DMS153 (cell line): ENCODE measurements around the gene SKIC3.

ENCODE experiments used
- DNase-seq: peaks from one replicate; lab custom pipeline; 2025; lab: John Stamatoyannopoulos, UW

The SKIC3 gene

DNA sequence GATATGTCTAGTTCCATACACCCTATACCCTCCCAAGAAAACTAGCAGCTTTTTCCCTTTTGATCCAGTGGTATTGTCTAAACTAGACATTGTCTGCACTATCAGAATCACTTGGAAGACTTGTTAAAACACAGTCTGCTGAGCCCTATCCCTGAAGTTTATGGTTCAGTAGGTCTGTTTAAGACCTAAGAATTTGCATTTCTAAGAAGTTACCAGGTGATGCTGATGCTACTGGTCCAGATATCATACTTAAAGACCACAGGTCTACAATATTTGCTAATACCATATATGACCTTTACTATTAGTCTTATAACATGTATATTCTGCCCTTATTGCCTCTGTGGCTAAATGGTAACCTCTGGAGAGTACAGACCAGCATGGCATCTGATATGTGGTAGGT lies 23.3 kb downstream of the SKIC3 start:
- DNase-seq, result no peak

DNA sequence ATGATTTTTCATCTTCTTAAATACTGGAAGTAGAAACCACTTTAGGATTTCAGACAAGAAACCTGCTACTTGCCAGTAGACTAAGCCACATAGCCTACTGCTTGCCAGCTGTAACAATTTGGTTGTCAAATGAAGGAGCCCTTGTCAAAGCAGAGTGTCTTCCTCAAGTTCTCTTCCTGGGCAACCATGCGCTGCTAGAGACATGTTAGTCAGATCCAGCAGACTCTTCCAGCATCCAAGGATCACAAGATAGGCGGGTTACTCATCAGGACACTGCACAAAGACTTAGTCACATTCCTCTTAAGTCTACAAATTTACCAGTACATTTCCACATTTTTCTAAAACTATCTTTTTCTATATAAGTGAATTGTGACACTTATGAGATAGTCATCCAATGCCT lies 24.4 kb downstream of the SKIC3 start:
- no peak for DNase-seq

DNA sequence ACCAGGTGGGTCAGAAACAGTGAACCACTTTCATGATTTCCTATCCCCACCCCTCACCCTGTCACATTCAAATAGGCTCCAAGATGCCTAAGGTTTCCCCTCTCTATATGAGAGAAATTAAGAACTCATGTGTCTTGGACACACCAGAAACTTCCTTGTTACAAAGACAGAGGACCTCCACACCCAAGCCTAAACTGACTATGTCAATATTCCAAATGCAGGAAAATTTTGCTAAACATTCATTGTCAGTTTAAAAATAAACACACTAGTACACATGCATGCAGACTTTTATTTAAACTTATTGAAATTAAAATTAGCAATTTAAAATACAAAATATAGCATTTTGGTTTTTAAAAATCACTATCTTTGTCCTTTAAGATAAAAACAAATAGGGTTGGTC lies 26.2 kb downstream of the SKIC3 start:
- DNase-seq, result no peak

DNA sequence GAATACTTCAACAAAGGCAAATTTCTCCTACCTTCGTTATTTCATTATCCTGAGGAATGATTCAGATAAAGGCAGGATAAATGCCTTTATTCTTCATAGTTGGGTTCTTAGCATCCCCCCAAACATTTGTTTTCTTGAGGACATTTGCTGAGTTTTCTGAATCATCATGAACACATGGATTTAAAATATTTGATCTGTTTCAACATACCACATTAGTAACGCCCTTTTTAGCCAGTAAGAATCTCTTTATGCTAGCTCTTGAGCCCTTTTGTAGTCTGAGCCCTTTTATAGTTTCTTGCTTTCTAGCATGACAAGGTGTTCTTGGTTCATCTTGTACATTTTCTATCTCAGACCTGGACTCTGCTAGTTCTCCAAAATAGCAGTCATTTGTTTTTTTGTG lies 27.9 kb downstream of the SKIC3 start:
- DNase-seq, result no peak

DNA sequence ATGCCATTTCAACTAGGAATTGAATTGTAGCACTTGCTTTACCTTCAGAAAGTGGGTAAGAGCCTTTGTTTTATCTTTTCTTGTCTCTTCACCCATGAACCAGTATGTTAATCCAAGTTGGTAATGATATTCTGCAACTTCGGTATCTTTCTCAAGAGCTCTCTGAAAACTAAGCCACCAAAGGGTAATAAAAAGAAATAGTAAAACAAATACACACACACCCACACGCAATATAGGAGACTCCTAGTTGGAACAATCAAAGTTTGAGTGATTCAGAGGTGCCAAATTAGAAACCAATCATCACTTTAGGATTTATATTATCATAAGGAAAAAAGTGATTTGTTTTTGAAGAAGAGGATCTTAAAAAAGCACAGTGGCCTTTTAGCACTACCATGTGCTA lies 30.4 kb downstream of the SKIC3 start:
- no peak for DNase-seq

DNA sequence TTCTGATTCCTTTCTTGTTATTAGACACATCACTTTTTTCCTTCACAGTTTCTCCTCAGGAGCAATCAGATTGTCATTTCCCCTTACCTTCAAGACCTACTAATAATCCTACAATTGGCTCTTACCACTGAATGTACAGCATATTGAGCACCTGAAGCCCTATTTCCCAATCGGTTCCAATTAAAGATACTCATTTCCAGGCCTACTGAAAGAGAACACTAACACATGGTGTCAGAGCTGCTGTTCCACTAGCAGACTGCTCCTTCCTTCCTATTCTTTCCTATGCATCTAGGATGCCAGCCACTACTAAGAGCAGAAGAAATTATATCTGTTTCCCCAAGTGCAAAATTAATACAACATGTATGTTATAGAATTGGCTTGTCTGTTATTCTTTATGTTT lies 34.6 kb downstream of the SKIC3 start:
- no peak for DNase-seq

DNA sequence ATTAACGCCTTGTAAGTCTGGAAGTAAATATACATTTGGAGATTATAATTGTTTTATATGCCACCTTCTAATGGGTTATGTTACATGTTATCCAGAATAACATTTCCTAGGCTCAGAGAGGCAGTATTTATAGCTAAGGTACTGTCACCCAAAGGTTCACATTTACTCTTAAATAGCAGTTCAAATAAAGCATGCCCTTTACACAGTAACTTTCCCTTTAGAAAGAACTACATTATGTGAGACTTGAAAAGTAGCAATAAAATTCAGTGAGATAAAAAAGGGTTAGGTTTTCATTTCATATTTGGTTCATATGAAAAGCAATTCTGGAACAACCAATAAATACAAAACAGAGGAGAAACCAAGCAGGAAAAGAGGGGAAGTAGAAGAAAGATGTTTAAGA lies 35.1 kb downstream of the SKIC3 start:
- DNase-seq, result no peak

DNA sequence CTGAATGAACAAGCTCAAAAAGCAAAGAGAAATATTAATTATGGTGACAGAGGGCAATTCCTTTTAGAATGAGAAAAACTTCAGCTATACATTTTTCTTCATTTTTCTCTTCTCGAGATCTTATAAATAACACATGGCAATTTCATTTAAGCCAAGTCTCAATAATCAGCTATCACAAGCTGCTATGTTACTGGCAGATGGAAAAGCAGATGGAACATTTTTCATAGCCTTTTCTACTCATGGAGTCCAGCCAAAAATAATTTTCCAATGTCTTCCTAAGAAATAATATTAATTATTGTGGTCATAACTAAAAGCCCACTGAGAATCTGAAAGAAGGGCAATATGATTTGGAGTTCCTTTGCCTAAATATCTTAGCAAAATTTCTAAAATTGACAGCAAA lies 35.6 kb downstream of the SKIC3 start:
- no peak for DNase-seq

DNA sequence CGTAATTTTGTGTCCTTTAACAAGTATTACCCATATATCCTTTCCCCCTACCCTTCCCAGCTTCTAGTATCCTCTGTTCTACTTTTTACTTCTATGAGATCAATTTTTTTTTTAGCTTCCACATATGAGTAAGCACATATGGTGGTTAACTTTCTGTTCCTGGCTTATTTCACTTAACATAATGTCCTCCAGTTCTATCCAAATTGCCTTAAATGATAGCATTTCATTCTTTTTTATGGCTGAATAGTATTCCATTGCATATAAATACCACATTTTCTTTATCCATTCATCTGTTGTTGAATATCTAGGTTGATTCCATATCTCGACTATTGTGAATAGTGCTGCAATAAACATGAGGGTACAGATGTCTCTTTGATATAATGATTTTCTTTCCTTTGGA lies 36.4 kb downstream of the SKIC3 start:
- DNase-seq, result no peak

DNA sequence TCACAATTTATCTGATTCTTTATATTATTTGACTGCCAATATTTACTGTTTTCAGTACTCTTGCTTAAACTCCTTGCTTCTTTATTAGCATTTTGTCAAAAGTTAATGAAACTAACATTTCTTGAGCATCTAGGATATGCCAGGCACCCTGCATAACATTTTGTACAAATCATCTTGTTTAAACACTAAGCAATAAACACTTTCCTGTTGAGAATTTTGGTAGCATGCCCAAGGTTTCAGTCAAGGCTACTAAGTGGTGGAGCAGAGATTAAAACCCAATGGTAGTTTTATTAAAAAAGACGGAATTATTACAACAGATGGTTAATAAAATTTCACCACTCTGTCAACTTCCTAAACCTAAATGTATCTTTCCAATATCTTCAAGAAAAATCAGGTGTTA lies 43.2 kb downstream of the SKIC3 start:
- DNase-seq, result no peak

DNA sequence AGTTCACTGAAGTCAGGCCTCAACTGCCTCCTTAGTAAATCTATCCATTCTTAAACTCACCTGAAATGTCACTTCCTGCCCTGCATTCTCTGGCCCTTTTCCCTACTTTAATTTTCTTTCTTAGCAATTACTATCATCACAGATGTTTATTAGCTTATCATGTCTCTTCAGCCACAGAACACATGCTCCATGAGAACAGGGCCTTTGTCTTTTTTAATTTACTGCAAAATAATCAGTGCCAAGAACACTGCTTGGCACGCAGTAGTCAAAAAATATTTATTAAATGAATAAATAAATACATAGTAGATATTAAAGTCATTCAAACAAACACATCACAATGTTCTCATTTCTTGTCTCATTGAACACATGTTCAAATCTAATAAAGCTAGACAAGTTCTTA lies 46.2 kb downstream of the SKIC3 start:
- no peak for DNase-seq
